OCI-LY7 (cell line): ENCODE results near the gene BPIFB2.
"Not testable (repeated sequence)": the region's sequence is repeated elsewhere in the genome, so short reads cannot be mapped to it uniquely, and the experiment has no call there.

Source experiments
- EZH2phosphoT487 ChIP-seq: fragments of 200-600 bp; sonication (generic); IDR thresholded peaks from 2 replicates; pipeline ENCODE4 v1.6.1; 2018; ENCODE audit warnings: low read depth, borderline replicate concordance, mild to moderate bottlenecking, mixed run types, antibody characterized with exemption, low read length, moderate library complexity, mixed read lengths
- TF ChIP-seq, protein P1 (sequence below): fragments of 200-600 bp; sonication (generic); conservative IDR thresholded peaks from 2 replicates; pipeline ENCODE4 v1.5.1; 2014; ENCODE audit warnings: mild to moderate bottlenecking, antibody characterized with exemption, low read length, moderate library complexity, mixed read lengths

GRCh38 chr20:33045129-33045721 is 37.7 kb downstream of the BPIFB2 start:
- TF ChIP-seq, protein P1, sequence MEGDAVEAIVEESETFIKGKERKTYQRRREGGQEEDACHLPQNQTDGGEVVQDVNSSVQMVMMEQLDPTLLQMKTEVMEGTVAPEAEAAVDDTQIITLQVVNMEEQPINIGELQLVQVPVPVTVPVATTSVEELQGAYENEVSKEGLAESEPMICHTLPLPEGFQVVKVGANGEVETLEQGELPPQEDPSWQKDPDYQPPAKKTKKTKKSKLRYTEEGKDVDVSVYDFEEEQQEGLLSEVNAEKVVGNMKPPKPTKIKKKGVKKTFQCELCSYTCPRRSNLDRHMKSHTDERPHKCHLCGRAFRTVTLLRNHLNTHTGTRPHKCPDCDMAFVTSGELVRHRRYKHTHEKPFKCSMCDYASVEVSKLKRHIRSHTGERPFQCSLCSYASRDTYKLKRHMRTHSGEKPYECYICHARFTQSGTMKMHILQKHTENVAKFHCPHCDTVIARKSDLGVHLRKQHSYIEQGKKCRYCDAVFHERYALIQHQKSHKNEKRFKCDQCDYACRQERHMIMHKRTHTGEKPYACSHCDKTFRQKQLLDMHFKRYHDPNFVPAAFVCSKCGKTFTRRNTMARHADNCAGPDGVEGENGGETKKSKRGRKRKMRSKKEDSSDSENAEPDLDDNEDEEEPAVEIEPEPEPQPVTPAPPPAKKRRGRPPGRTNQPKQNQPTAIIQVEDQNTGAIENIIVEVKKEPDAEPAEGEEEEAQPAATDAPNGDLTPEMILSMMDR = not testable (repeated sequence)
- not testable (repeated sequence) for TF ChIP-seq EZH2phosphoT487
